GM19395 (cell line): ENCODE data around the gene CIB2.
"Not testable (repeated sequence)": the region's sequence is repeated elsewhere in the genome, so short reads cannot be mapped to it uniquely, and the experiment has no call there.

Source experiments
- ATAC-seq: cut with Tn5 transposase; IDR thresholded peaks from one replicate; pipeline ENCODE4 v1.9.1; 2021; ENCODE audit warnings: mild to moderate bottlenecking, moderate library complexity; ENCODE audit not compliant: unreplicated experiment

Gene CIB2

GRCh38 chr15:78131295-78132061, at the start of gene CIB2:
Gene CIB2, minus strand, starts transcription at chr15:78131445. Its CDS starts 230 bp downstream, at chr15:78131215.
- peak; percentile 70 for ATAC-seq

- no peak for ATAC-seq
Observed at GRCh38 chr15:78179906-78180305, 48.7 kb upstream of the CIB2 start.

- no peak for ATAC-seq
Observed at GRCh38 chr15:78179286-78179840, 48.1 kb upstream of the CIB2 start.

- no peak for ATAC-seq
Observed at GRCh38 chr15:78178064-78178463, 46.8 kb upstream of the CIB2 start.

- ATAC-seq = no peak
Observed at GRCh38 chr15:78177447-78177873, 46.2 kb upstream of the CIB2 start.

- ATAC-seq = no peak
Observed at GRCh38 chr15:78175330-78175729, 44.1 kb upstream of the CIB2 start.

- ATAC-seq = no peak
Observed at GRCh38 chr15:78174401-78174800, 43.2 kb upstream of the CIB2 start.

GRCh38 chr15:78171864-78172472, 40.7 kb upstream of the CIB2 start:
- ATAC-seq = no peak

- peak; percentile 72 for ATAC-seq
Observed at GRCh38 chr15:78170848-78171773, 39.9 kb upstream of the CIB2 start.

GRCh38 chr15:78168608-78169007, 37.4 kb upstream of the CIB2 start:
- no peak for ATAC-seq

GRCh38 chr15:78167227-78167888, 36.1 kb upstream of the CIB2 start:
- peak; percentile 80 for ATAC-seq

GRCh38 chr15:78164010-78164409, 32.8 kb upstream of the CIB2 start:
- no peak for ATAC-seq

- no peak for ATAC-seq
Observed at GRCh38 chr15:78162038-78162437, 30.8 kb upstream of the CIB2 start.

- no peak for ATAC-seq
Observed at GRCh38 chr15:78159395-78159794, 28.1 kb upstream of the CIB2 start.

GRCh38 chr15:78157203-78157602, 26.0 kb upstream of the CIB2 start:
- no peak for ATAC-seq

- no peak for ATAC-seq
Observed at GRCh38 chr15:78156653-78157052, 25.4 kb upstream of the CIB2 start.

- no peak for ATAC-seq
Observed at GRCh38 chr15:78155355-78155939, 24.2 kb upstream of the CIB2 start.

- ATAC-seq = no peak
Observed at GRCh38 chr15:78154955-78155354, 23.7 kb upstream of the CIB2 start.

- not testable (repeated sequence) for ATAC-seq
Observed at GRCh38 chr15:78151075-78151474, 19.8 kb upstream of the CIB2 start.
